Endothelial cell of umbilical vein (primary cell): ENCODE results near the gene ATXN10. TPM values are rescaled to one million over a fixed set of nuclear protein-coding genes. Genes with fewer than 3 reads are reported as not detected.

ENCODE experiments used
- BruUV-seq: library from RNA; stranded (reverse); fragments of 400-500 nt; replicated peaks from 2 replicates; lab custom pipeline; 2021; lab: Mats Ljungman, UMichigan
- CTCF ChIA-PET: fragments of 300-600, 350-600 bp; sonication (Branson Sonifier 250); formaldehyde crosslinking; loops from one replicate; lab custom pipeline; 2021; ENCODE audit warnings: antibody characterized with exemption, inconsistent platforms; lab: Charles Lee
- POLR2A ChIA-PET: fragments of 300-600, 350-600 bp; sonication (Branson Sonifier 250); formaldehyde crosslinking; loops from one replicate; lab custom pipeline; 2021; ENCODE audit warnings: antibody characterized with exemption, inconsistent platforms; lab: Charles Lee
- DNase-seq: peaks from one replicate; pipeline ENCODE4 v3.0.0-alpha.2; 2011; ENCODE audit warnings: low read depth, low spot score
- FAIRE-seq: peaks from 2 replicates; lab custom pipeline; 2011; peaks lifted over from hg19 to GRCh38; lab: Jason Lieb, UNC
- H2AFZ ChIP-seq: 2 replicates; pipeline ENCODE4 v1.6.0; 2012; ENCODE audit warnings: low read depth, low read length, control low read depth, inconsistent platforms
- H3K27ac ChIP-seq: 2 replicates; pipeline ENCODE4 v1.5.1; 2011; ENCODE audit warnings: low read depth, mild to moderate bottlenecking, control low read depth, low read length, moderate library complexity; ENCODE audit not compliant: insufficient read depth
- H3K27me3 ChIP-seq, 2 experiments: 2 replicates each; pipeline versions ENCODE4 v1.6.0 to v1.6.1; 2011; ENCODE audit warnings: low read length in 2 of 2, mixed read lengths in 1 of 2; ENCODE audit not compliant: control insufficient read depth in 2 of 2, insufficient read depth in 2 of 2
- H3K36me3 ChIP-seq, 2 experiments: 2 replicates in 1 of 2; 3 replicates in 1 of 2; pipeline ENCODE4 v1.5.1; 2011; ENCODE audit warnings: low read length in 2 of 2, mild to moderate bottlenecking in 1 of 2, moderate library complexity in 1 of 2; ENCODE audit not compliant: control insufficient read depth in 2 of 2, insufficient read depth in 2 of 2; ENCODE audit errors: extremely low read depth in 1 of 2
- H3K4me1 ChIP-seq: 3 replicates; pipeline ENCODE4 v1.5.1; 2011; ENCODE audit warnings: mild to moderate bottlenecking, low read length; ENCODE audit not compliant: control insufficient read depth, insufficient read depth; ENCODE audit errors: extremely low read depth
- H3K4me2 ChIP-seq: 2 replicates; pipeline ENCODE4 v1.6.1; 2011; ENCODE audit warnings: low read length, control low read depth, mixed read lengths; ENCODE audit not compliant: insufficient read depth
- H3K4me3 ChIP-seq, 3 experiments: fragments of 200-600 bp in 1 of 3; sonication (generic), shearing (Covaris generic) in 1 of 3; replicated peaks in 1 of 3; 2 replicates each; pipeline ENCODE4 v1.5.1; 2011 to 2016; ENCODE audit warnings: control low read depth in 3 of 3, low read length in 3 of 3, mild to moderate bottlenecking in 2 of 3, inconsistent platforms in 1 of 3, low read depth in 1 of 3, moderate library complexity in 1 of 3; ENCODE audit not compliant: insufficient read depth in 1 of 3
- H3K79me2 ChIP-seq: 2 replicates; pipeline ENCODE4 v1.6.0; 2012; ENCODE audit warnings: low read length, inconsistent platforms; ENCODE audit not compliant: control insufficient read depth, insufficient read depth
- H3K9ac ChIP-seq: replicated peaks from 2 replicates; pipeline ENCODE3; 2011; ENCODE audit warnings: low read length, control low read depth; ENCODE audit not compliant: insufficient read depth; ENCODE audit errors: extremely low read depth
- H3K9me1 ChIP-seq: replicated peaks from 3 replicates; pipeline ENCODE4 v1.6.0; 2011; ENCODE audit warnings: mild to moderate bottlenecking, low read length; ENCODE audit not compliant: control insufficient read depth, insufficient read depth; ENCODE audit errors: extremely low read depth
- H3K9me3 ChIP-seq: replicated peaks from 2 replicates; pipeline ENCODE4 v1.5.1; 2012; ENCODE audit warnings: low read length, inconsistent platforms; ENCODE audit not compliant: control insufficient read depth, insufficient read depth
- H4K20me1 ChIP-seq: replicated peaks from 2 replicates; pipeline ENCODE3; 2011; ENCODE audit warnings: mild to moderate bottlenecking, low read length; ENCODE audit not compliant: control insufficient read depth, insufficient read depth; ENCODE audit errors: extremely low read depth
- CTCF ChIP-seq, 2 donors: IDR thresholded peaks; 1 replicate in 1 of 2; 2 replicates in 1 of 2; pipeline ENCODE4 v1.5.1; 2011; ENCODE audit warnings: low read length in 2 of 2, mild to moderate bottlenecking in 2 of 2, moderate library complexity in 2 of 2, control low read depth in 1 of 2, inconsistent platforms in 1 of 2, low read depth in 1 of 2; ENCODE audit not compliant: insufficient read depth in 1 of 2; ENCODE audit errors: extremely low read depth in 1 of 2
- EZH2 ChIP-seq: IDR thresholded peaks from 2 replicates; pipeline ENCODE4 v1.6.1; 2012; ENCODE audit warnings: borderline replicate concordance, low read depth, mild to moderate bottlenecking, moderate library complexity, low read length, inconsistent platforms; ENCODE audit not compliant: severe bottlenecking
- FOS ChIP-seq: IDR thresholded peaks from 2 replicates; pipeline ENCODE4 v1.6.1; 2011; ENCODE audit warnings: mild to moderate bottlenecking, low read length, moderate library complexity, borderline replicate concordance; ENCODE audit not compliant: insufficient read depth
- GATA2 ChIP-seq: IDR thresholded peaks from 2 replicates; pipeline ENCODE4 v1.7.0; 2011; ENCODE audit warnings: low read depth, mild to moderate bottlenecking, moderate library complexity, mixed read lengths, low read length; ENCODE audit not compliant: insufficient read length, insufficient read depth
- JUN ChIP-seq: IDR thresholded peaks from 2 replicates; pipeline ENCODE4 v1.6.1; 2011; ENCODE audit warnings: borderline replicate concordance, low read depth; ENCODE audit not compliant: insufficient read length, insufficient read depth
- MYC ChIP-seq: IDR thresholded peaks from one replicate; pipeline ENCODE4 v1.6.1; 2011; ENCODE audit warnings: mild to moderate bottlenecking, low read depth, low read length
- POLR2A ChIP-seq: IDR thresholded peaks from 2 replicates; pipeline ENCODE4 v1.6.1; 2012; ENCODE audit warnings: low read depth, mild to moderate bottlenecking, control low read depth, low read length
- POLR2AphosphoS5 ChIP-seq: IDR thresholded peaks from 2 replicates; pipeline ENCODE4 v1.6.1; 2012; ENCODE audit warnings: low read depth, mild to moderate bottlenecking, control low read depth, low read length, moderate library complexity; ENCODE audit not compliant: insufficient read depth
- dilution Hi-C: fragments of 300-500 bp; cut with MboI; formaldehyde crosslinking; loops from one replicate; pipeline ENCODE4 v1.15.0; 2019; ENCODE audit warnings: low sequenced_read_pairs; ENCODE audit not compliant: extremely low pct_ligation_motif_present
- intact Hi-C: fragments of 100-400 bp; cut with micrococcal nuclease; formaldehyde crosslinking; loops from one replicate; pipeline ENCODE4 v1.10.0; 2022
- polyA plus RNA-seq, 4 experiments: library from polyadenylated mRNA; depleted of rRNA in 3 of 4; stranded (reverse) in 3 of 4; unstranded in 1 of 4; fragments of >200 nt; gene quantifications; 2 replicates each; pipeline versions ENCODE4 v1.2.1 to v1.2.3, GENCODE V29; 2011 to 2012; ENCODE audit warnings: missing spikeins in 1 of 4
- total RNA-seq: library from RNA; stranded (reverse); gene quantifications from 2 replicates; pipeline ENCODE4 v1.2.3, GENCODE V29; 2021
- TF ChIP-seq, protein P1 (sequence below): IDR thresholded peaks from 2 replicates; pipeline ENCODE4 v1.6.1; 2011; ENCODE audit not compliant: insufficient read depth, insufficient read length

ATXN10 gene
- total and polyA plus RNA-seq, 2 donors (not counting 3 experiments of a cell fraction or from before 2014, with no cell fraction given), result 73.2 to 91.9 TPM

DNA sequence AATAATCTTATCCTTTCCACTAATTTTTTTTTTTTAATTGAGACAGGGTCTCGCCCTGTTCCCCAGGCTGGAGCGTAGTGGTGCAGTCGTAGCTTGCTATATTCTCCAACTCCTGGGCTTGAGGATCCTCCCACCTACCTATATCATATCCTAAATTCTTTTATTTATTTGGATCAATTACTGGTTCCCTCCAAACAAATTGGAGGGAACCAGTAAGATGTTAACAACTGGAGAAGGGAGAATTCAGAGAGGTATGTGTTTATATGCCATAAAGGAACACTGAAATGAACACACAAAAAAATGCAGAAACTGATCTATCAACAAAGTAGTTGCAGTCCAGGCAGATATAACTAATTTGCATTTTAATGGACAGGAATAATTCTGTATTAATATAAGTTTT lies 63.6 kb downstream of the ATXN10 start:
- no peak overlapping the region for H3K4me3 ChIP-seq
- H3K79me2 ChIP-seq, result peaks cover 2% of the 10 kb centered on the region
- peaks cover 0 to 14% of the 10 kb centered on the region in 2 experiments for H3K36me3 ChIP-seq
- H3K27ac ChIP-seq, result no peak overlapping the region
- no peaks in the 10 kb centered on the region for H4K20me1 ChIP-seq
- dilution Hi-C loops (no loop called here), intact Hi-C loops (no loop called here)
- DNase-seq, result no peak
- H3K4me2 ChIP-seq, result no peak overlapping the region
- no peak for TF ChIP-seq JUN
- no peak for TF ChIP-seq CTCF (IDR thresholded peaks at IDR 0.05; ENCODE audit: extremely low read depth in 1 of 2, insufficient read depth in 1 of 2, low read depth in 1 of 2, low read length in 2 of 2)
- no peak for TF ChIP-seq POLR2A
- no peak for TF ChIP-seq POLR2AphosphoS5
- ChIA-PET POLR2A (no interaction called here), CTCF (interaction anchor here (0.8 to 1.2 kb wide), 2 partner anchors 16 to 110 kb away, joined by 3 read pairs; no protein-coding TSS in a partner anchor)
- FAIRE-seq, result no peak
- no peak overlapping the region for H3K9ac ChIP-seq
- no TSS peak for BruUV-seq
- no peaks in the 10 kb centered on the region for H3K9me1 ChIP-seq
- H2AFZ ChIP-seq, result no peak overlapping the region
- H3K4me1 ChIP-seq, result no peaks in the 10 kb centered on the region
- H3K9me3 ChIP-seq, result no peaks in the 10 kb centered on the region
- no peaks in the 10 kb centered on the region for H3K27me3 ChIP-seq

GRCh38 chr22:45738206-45738605 lies 66.6 kb downstream of the ATXN10 start:
- no peaks in the 10 kb centered on the region for H3K27me3 ChIP-seq
- FAIRE-seq, result no peak
- TF ChIP-seq EZH2 (no peak), CTCF (IDR thresholded peaks at IDR 0.05; ENCODE audit: extremely low read depth in 1 of 2, insufficient read depth in 1 of 2, low read depth in 1 of 2, low read length in 2 of 2) (no peak), MYC (no peak), POLR2AphosphoS5 (no peak), FOS (no peak), GATA2 (no peak), JUN (no peak), POLR2A (no peak)
- TF ChIP-seq, protein P1, sequence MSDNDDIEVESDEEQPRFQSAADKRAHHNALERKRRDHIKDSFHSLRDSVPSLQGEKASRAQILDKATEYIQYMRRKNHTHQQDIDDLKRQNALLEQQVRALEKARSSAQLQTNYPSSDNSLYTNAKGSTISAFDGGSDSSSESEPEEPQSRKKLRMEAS, result no peak
- no peaks in the 10 kb centered on the region for H3K9me1 ChIP-seq
- peaks cover 4% of the 10 kb centered on the region for H3K4me1 ChIP-seq
- no peak overlapping the region for H3K4me3 ChIP-seq
- CTCF ChIA-PET, result interaction anchor here (1.0 kb wide), 1 partner anchor 13 kb away, joined by 4 read pairs; no protein-coding TSS in a partner anchor
- H3K9ac ChIP-seq, result no peak overlapping the region
- POLR2A ChIA-PET, result no interaction called here
- no peak overlapping the region for H2AFZ ChIP-seq
- intact Hi-C loops, result no loop called here
- no peaks in the 10 kb centered on the region for H4K20me1 ChIP-seq
- no peak overlapping the region for H3K27ac ChIP-seq
- DNase-seq, result no peak
- peaks cover 4 to 24% of the 10 kb centered on the region in 2 experiments for H3K36me3 ChIP-seq
- no peaks in the 10 kb centered on the region for H3K79me2 ChIP-seq
- dilution Hi-C loops, result no loop called here
- H3K9me3 ChIP-seq, result no peaks in the 10 kb centered on the region
- BruUV-seq, result no TSS peak
- H3K4me2 ChIP-seq, result no peak overlapping the region
